Measurements from ENCODE around the gene DNAJC19.
A peak's percentile ranks its signal among the peaks of the same experiment; 100 is the strongest.
"Not testable (repeated sequence)": the region's sequence is repeated elsewhere in the genome, so short reads cannot be mapped to it uniquely, and the experiment has no call there.

DNAJC19 gene

GRCh38 chr3:180989291-180990163 is at the start of gene DNAJC19:
DNAJC19 (minus strand) TSS chr3:180989736; CDS start chr3:180989602, 134 bp downstream.
- peak; percentile 86 for DNase-seq

- no peak for DNase-seq
Observed at GRCh38 chr3:181030948-181031347, 41.4 kb upstream of the DNAJC19 start.

GRCh38 chr3:181025204-181025603 is 35.7 kb upstream of the DNAJC19 start:
- no peak for DNase-seq

GRCh38 chr3:181017690-181018089 is 28.2 kb upstream of the DNAJC19 start:
- no peak for DNase-seq

- DNase-seq = no peak
Observed at GRCh38 chr3:181009225-181009624, 19.7 kb upstream of the DNAJC19 start.

GRCh38 chr3:181008796-181009195 is 19.3 kb upstream of the DNAJC19 start:
- DNase-seq = no peak

- no peak for DNase-seq
Observed at GRCh38 chr3:181007262-181007661, 17.7 kb upstream of the DNAJC19 start.

- no peak for DNase-seq
Observed at GRCh38 chr3:181006541-181006940, 17.0 kb upstream of the DNAJC19 start.

GRCh38 chr3:181003469-181003868 is 13.9 kb upstream of the DNAJC19 start:
- not testable (repeated sequence) for DNase-seq

- not testable (repeated sequence) for DNase-seq
Observed at GRCh38 chr3:181002331-181002730, 12.8 kb upstream of the DNAJC19 start.

- no peak for DNase-seq
Observed at GRCh38 chr3:180996415-180996932, 6.9 kb upstream of the DNAJC19 start.

- DNase-seq = no peak
Observed at GRCh38 chr3:180990505-180990904, 969 bp upstream of the DNAJC19 start.

- DNase-seq = no peak
Observed at GRCh38 chr3:180987344-180987743, 2.2 kb downstream of the DNAJC19 start.

GRCh38 chr3:180986366-180986765 is 3.2 kb downstream of the DNAJC19 start:
- DNase-seq = not testable (repeated sequence)

- DNase-seq = no peak
Observed at GRCh38 chr3:180983136-180983535, 6.4 kb downstream of the DNAJC19 start.

- DNase-seq = no peak
Observed at GRCh38 chr3:180981912-180982311, 7.6 kb downstream of the DNAJC19 start.

- no peak for DNase-seq
Observed at GRCh38 chr3:180980611-180981010, 8.9 kb downstream of the DNAJC19 start.

GRCh38 chr3:180979961-180980360 is 9.6 kb downstream of the DNAJC19 start:
- no peak for DNase-seq

- DNase-seq = no peak
Observed at GRCh38 chr3:180977498-180977897, 12.0 kb downstream of the DNAJC19 start.

GRCh38 chr3:180974286-180974685 is 15.2 kb downstream of the DNAJC19 start:
- DNase-seq = no peak

- no peak for DNase-seq
Observed at GRCh38 chr3:180973543-180973942, 16.0 kb downstream of the DNAJC19 start.

GRCh38 chr3:180970931-180971330 is 18.6 kb downstream of the DNAJC19 start:
- no peak for DNase-seq

GRCh38 chr3:180962530-180962929 is 27.0 kb downstream of the DNAJC19 start:
- no peak for DNase-seq

GRCh38 chr3:180961552-180961951 is 28.0 kb downstream of the DNAJC19 start:
- DNase-seq = no peak

GRCh38 chr3:180961087-180961486 is 28.4 kb downstream of the DNAJC19 start:
- no peak for DNase-seq

All from NK-92 treated with Interleukin-12 subunit alpha and Interleukin-12 subunit beta, amount 100 ng/mL, for 24 hours (cell line).